GM12801 (cell line): ENCODE data around the gene MTHFS.

ENCODE experiments used
- TF ChIP-seq, protein P1 (sequence below): IDR thresholded peaks from one replicate; pipeline ENCODE4 v1.5.1; 2011; ENCODE audit warnings: control low read depth; ENCODE audit not compliant: insufficient read length; ENCODE audit errors: extremely low read depth

Gene MTHFS

DNA sequence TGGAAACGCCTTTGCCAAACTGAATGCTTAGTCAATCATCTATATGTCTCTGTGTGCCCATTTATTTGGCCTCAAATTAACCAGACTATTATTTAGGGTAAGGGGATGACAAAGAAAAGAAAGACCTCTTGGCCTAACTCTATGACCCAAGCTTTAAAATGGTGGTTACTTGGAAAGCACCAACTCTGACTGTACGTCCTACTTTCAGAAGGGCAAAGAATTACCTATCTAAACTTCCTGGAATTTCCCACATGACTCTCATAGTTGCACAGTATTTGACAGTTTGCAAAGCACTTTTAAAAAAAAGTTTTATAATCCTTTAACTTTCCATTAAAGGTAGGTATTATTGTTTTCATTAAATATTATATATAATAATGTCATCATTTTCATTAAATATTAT, 6.3 kb upstream of the MTHFS start:
- TF ChIP-seq, protein P1, sequence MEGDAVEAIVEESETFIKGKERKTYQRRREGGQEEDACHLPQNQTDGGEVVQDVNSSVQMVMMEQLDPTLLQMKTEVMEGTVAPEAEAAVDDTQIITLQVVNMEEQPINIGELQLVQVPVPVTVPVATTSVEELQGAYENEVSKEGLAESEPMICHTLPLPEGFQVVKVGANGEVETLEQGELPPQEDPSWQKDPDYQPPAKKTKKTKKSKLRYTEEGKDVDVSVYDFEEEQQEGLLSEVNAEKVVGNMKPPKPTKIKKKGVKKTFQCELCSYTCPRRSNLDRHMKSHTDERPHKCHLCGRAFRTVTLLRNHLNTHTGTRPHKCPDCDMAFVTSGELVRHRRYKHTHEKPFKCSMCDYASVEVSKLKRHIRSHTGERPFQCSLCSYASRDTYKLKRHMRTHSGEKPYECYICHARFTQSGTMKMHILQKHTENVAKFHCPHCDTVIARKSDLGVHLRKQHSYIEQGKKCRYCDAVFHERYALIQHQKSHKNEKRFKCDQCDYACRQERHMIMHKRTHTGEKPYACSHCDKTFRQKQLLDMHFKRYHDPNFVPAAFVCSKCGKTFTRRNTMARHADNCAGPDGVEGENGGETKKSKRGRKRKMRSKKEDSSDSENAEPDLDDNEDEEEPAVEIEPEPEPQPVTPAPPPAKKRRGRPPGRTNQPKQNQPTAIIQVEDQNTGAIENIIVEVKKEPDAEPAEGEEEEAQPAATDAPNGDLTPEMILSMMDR, result no peak

DNA sequence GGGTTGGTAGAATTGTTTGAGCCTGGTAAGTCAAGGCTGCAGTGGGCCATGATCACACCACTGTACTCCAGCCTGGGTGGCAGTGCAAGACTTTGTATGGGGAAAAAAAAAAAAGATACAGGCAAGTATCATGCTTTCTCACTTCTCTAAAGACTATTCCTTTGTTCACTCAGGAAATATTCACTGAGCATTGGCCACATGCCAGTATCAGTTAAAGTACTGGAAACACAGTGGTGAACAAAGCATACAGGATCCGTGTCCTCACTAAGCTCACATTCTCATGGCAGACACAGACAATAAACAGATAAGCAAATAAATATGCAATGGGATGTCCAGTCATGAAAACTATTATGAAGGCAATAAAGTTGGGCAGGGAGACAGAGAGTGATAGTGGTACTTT, 5.1 kb upstream of the MTHFS start:
- TF ChIP-seq, protein P1, result no peak

DNA sequence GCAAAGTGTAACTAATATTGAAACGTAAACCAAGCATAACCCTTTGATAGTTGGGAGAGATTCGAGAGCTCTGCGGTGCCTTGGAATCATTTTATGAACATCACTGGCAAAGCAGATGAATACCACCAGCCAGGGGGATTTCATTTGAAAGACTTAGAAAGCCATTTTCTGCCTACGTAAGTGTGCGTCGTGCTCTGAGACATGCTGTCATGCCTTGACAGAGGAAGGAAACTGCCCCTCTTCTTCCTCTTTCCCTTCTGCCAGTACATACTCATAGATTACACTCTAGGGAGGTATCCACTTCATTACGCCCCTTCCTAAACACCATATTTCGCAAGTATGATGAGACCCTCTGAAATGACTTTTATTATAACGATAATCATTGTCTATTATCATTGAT, 3.3 kb upstream of the MTHFS start:
- TF ChIP-seq, protein P1, result no peak

DNA sequence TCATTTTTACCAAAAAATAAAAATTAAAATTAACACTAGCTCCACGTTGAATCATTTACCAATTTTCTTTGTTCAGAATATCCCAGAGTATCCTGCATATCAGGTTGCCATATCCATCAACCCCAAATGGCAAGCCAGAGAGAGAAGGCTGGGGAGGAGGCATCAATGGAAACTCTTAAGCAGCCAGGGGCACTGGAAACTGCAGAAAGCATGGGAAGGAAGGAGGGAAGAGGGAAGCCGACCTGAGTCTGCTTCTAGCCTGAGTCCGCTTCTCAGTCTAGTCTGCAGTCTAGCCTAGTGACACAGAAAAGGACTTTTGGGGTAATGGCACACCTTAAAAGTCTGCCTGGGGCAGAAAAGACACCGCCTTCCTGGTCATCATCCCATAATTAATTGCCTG, 1.6 kb upstream of the MTHFS start:
- TF ChIP-seq, protein P1, result no peak

DNA sequence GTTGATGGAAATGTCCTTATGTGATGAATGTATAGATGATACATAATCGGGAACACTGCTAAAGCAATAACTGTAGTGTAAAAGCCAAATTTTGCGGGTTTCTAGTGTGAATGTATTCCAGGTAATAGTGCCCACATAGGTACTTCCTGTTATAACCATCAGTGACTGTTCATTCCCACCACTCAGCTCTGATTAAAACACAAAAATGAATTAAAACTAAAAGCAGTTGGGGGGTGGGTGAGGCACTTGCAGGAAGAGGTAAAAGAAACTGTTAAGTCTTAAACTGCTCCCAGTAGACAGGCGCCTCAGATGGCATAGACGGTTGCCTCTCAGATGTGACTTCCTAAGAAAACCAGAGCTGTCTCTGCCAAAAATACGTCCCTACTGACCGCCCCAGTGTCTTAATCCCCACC, 893 bp upstream of the MTHFS start:
- TF ChIP-seq, protein P1, result no peak

DNA sequence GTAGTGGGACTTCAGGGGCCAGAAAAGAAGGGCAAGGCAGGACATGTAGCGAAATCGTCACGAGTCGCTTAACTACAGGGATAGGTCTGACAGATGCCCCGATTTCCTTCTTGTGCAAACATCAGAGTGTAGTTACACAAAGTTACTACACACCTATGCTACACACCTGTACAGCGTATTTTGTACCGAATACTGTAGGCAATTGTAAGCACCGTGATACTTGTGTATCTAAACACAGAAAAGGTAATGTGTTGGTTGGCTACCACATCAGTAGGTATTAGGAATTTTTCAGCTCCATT, 515 bp upstream of the MTHFS start:
- TF ChIP-seq, protein P1, result no peak

DNA sequence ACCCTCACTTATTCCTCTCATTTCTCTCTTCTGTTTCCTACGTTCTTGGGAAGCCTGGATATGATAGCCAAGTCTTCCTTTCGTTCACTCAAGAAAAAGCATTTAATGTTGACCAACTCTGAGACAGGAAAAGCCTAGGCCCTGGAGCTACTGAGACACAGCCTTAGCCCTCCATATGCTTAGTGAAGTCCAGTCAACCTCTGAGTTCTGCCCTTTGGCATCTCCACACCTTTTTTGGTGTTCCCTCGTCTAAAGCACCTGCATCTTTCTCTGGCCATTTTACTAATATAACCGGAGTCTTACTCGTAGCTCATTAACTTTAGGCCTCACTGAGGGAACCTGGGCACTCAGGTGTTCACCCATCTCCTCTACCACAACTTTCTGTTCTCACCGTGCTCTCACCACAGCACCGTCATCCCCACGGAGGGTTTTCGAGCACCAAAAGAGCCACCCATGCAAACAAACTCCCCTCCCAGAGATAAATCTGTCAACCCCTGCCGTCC, 632 bp downstream of the MTHFS start:
- TF ChIP-seq, protein P1, result no peak
